Measurements from ENCODE around the gene SSPN.

The SSPN gene

DNA sequence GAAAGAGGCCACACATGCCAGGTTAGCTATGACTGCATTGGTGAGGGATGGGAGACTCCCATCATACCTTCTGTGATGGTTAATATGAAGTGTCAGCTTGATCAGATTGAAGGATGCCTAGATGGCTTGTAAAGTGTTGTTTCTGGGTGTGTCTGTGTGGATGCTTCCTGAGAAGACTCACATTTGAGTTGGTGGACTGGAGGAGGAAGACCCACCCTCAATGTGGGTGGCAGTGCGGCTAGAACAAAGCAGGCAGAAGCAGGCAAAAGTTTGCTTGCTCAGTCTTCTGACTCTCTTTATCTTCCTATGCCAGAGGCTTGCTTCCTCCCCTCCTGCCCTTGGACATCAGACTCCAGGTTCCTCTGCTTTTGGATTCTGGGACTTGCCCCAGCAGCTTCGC lies 88.2 kb downstream of the SSPN start:
- no peak overlapping the region for H2AFZ ChIP-seq (ENCODE audit: low read depth, low read length, severe bottlenecking)
- no peaks in the 10 kb centered on the region for H3K36me3 ChIP-seq (ENCODE audit: low read length)
- H3K4me2 ChIP-seq (ENCODE audit: low read depth, low read length, poor library complexity, severe bottlenecking): no peak overlapping the region
- no peaks in the 10 kb centered on the region for H3K79me2 ChIP-seq (ENCODE audit: insufficient read depth, low read length)
- H3K9me3 ChIP-seq (ENCODE audit: insufficient read depth, low read length): no peaks in the 10 kb centered on the region
- H3K27ac ChIP-seq (ENCODE audit: low read depth, low read length): no peak overlapping the region
- no peaks in the 10 kb centered on the region for H3K9me2 ChIP-seq (replicated peaks; ENCODE audit: insufficient read depth, low read length)
- H3K27me3 ChIP-seq (ENCODE audit: low read length): no peaks in the 10 kb centered on the region
- no peaks in the 10 kb centered on the region for H3F3A ChIP-seq (ENCODE audit: insufficient read depth)
- TF ChIP-seq, protein P1, sequence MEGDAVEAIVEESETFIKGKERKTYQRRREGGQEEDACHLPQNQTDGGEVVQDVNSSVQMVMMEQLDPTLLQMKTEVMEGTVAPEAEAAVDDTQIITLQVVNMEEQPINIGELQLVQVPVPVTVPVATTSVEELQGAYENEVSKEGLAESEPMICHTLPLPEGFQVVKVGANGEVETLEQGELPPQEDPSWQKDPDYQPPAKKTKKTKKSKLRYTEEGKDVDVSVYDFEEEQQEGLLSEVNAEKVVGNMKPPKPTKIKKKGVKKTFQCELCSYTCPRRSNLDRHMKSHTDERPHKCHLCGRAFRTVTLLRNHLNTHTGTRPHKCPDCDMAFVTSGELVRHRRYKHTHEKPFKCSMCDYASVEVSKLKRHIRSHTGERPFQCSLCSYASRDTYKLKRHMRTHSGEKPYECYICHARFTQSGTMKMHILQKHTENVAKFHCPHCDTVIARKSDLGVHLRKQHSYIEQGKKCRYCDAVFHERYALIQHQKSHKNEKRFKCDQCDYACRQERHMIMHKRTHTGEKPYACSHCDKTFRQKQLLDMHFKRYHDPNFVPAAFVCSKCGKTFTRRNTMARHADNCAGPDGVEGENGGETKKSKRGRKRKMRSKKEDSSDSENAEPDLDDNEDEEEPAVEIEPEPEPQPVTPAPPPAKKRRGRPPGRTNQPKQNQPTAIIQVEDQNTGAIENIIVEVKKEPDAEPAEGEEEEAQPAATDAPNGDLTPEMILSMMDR (IDR thresholded peaks at IDR 0.05; ENCODE audit: insufficient read depth, low read length, poor library complexity, severe bottlenecking): no peak
- TF ChIP-seq EZH2phosphoT487 (conservative IDR thresholded peaks at IDR 0.05; ENCODE audit: low read length): no peak
- H3K9ac ChIP-seq (ENCODE audit: low read length): no peak overlapping the region
- no peaks in the 10 kb centered on the region for H4K20me1 ChIP-seq (ENCODE audit: low read depth, low read length)
- H3K4me3 ChIP-seq (ENCODE audit: insufficient read depth, low read length, poor library complexity, severe bottlenecking): no peak overlapping the region

DNA sequence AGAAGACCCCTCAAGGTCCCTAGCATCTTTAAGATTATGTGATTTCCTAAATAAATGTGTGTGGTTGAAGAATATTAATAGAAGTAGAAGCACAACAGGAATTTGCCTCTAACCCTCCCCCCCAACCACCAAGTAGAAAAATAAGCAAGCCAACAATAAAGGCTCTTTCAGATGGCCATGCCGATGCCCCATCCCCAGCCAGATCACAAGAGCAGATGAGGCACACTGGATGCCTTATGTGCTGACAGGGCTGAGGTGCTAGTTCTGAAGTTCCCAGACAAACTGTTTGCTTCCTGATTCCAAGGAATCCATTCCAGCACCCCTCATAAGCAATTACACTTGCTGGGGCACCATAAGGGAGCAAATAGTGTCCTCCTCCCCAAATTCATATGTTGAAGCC lies 90.0 kb downstream of the SSPN start:
- no peak overlapping the region for H3K4me2 ChIP-seq (ENCODE audit: low read depth, low read length, poor library complexity, severe bottlenecking)
- no peak overlapping the region for H3K27ac ChIP-seq (ENCODE audit: low read depth, low read length)
- no peak overlapping the region for H3K9ac ChIP-seq (ENCODE audit: low read length)
- no peaks in the 10 kb centered on the region for H3K79me2 ChIP-seq (ENCODE audit: insufficient read depth, low read length)
- H3K4me3 ChIP-seq (ENCODE audit: insufficient read depth, low read length, poor library complexity, severe bottlenecking): no peak overlapping the region
- H3K9me3 ChIP-seq (ENCODE audit: insufficient read depth, low read length): no peaks in the 10 kb centered on the region
- no peaks in the 10 kb centered on the region for H3K27me3 ChIP-seq (ENCODE audit: low read length)
- TF ChIP-seq, protein P1 (IDR thresholded peaks at IDR 0.05; ENCODE audit: insufficient read depth, low read length, poor library complexity, severe bottlenecking): no peak
- no peak for TF ChIP-seq EZH2phosphoT487 (conservative IDR thresholded peaks at IDR 0.05; ENCODE audit: low read length)
- no peak overlapping the region for H2AFZ ChIP-seq (ENCODE audit: low read depth, low read length, severe bottlenecking)
- H4K20me1 ChIP-seq (ENCODE audit: low read depth, low read length): no peaks in the 10 kb centered on the region
- no peaks in the 10 kb centered on the region for H3K9me2 ChIP-seq (replicated peaks; ENCODE audit: insufficient read depth, low read length)
- no peaks in the 10 kb centered on the region for H3F3A ChIP-seq (ENCODE audit: insufficient read depth)
- no peaks in the 10 kb centered on the region for H3K36me3 ChIP-seq (ENCODE audit: low read length)

DNA sequence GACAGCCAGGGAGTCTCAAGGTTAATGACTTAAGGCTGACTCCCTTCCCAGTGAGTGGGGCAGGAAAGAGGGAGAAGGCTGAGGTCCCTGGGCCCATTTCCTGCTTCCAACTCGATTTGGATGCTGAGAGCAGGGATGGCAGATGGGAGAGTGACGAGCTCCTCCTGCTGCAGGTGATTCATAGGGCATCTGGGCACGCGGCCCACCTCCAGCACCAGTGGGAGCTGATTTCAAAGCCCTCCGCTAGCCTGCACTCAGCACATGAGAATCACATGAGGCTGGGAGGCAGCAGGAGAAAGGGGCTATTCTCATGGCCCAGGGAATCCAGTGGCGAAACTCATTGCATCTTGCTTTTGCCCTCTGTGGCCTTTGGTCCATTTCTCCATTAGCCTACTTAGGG lies 90.8 kb downstream of the SSPN start:
- Histone ChIP-seq H3K79me2 (ENCODE audit: insufficient read depth, low read length) (no peaks in the 10 kb centered on the region), H3F3A (ENCODE audit: insufficient read depth) (no peaks in the 10 kb centered on the region), H3K4me2 (ENCODE audit: low read depth, low read length, poor library complexity, severe bottlenecking) (no peak overlapping the region), H3K36me3 (ENCODE audit: low read length) (no peaks in the 10 kb centered on the region), H3K27me3 (ENCODE audit: low read length) (no peaks in the 10 kb centered on the region), H4K20me1 (ENCODE audit: low read depth, low read length) (no peaks in the 10 kb centered on the region), H3K27ac (ENCODE audit: low read depth, low read length) (no peak overlapping the region), H3K4me3 (ENCODE audit: insufficient read depth, low read length, poor library complexity, severe bottlenecking) (no peak overlapping the region), H3K9me3 (ENCODE audit: insufficient read depth, low read length) (no peaks in the 10 kb centered on the region), H3K9ac (ENCODE audit: low read length) (no peak overlapping the region), H3K9me2 (replicated peaks; ENCODE audit: insufficient read depth, low read length) (no peaks in the 10 kb centered on the region), H2AFZ (ENCODE audit: low read depth, low read length, severe bottlenecking) (no peak overlapping the region)
- TF ChIP-seq, protein P1 (IDR thresholded peaks at IDR 0.05; ENCODE audit: insufficient read depth, low read length, poor library complexity, severe bottlenecking): no peak
- TF ChIP-seq EZH2phosphoT487 (conservative IDR thresholded peaks at IDR 0.05; ENCODE audit: low read length): no peak
